Endothelial cell of umbilical vein (primary cell): ENCODE data around the gene CYTH2. TPM values are rescaled to one million over a fixed set of nuclear protein-coding genes. Genes with fewer than 3 reads are reported as not detected.

ENCODE experiments used
- BruUV-seq: library from RNA; stranded (reverse); fragments of 400-500 nt; replicated peaks from 2 replicates; lab custom pipeline; 2021; lab: Mats Ljungman, UMichigan
- CTCF ChIA-PET: fragments of 300-600, 350-600 bp; sonication (Branson Sonifier 250); formaldehyde crosslinking; loops from one replicate; lab custom pipeline; 2021; ENCODE audit warnings: antibody characterized with exemption, inconsistent platforms; lab: Charles Lee
- POLR2A ChIA-PET: fragments of 300-600, 350-600 bp; sonication (Branson Sonifier 250); formaldehyde crosslinking; loops from one replicate; lab custom pipeline; 2021; ENCODE audit warnings: antibody characterized with exemption, inconsistent platforms; lab: Charles Lee
- DNase-seq: peaks from one replicate; pipeline ENCODE4 v3.0.0-alpha.2; 2011; ENCODE audit warnings: low read depth, low spot score
- FAIRE-seq: peaks from 2 replicates; lab custom pipeline; 2011; peaks lifted over from hg19 to GRCh38; lab: Jason Lieb, UNC
- H2AFZ ChIP-seq: 2 replicates; pipeline ENCODE4 v1.6.0; 2012; ENCODE audit warnings: low read depth, low read length, control low read depth, inconsistent platforms
- H3K27ac ChIP-seq: 2 replicates; pipeline ENCODE4 v1.5.1; 2011; ENCODE audit warnings: low read depth, mild to moderate bottlenecking, control low read depth, low read length, moderate library complexity; ENCODE audit not compliant: insufficient read depth
- H3K27me3 ChIP-seq, 2 experiments: 2 replicates each; pipeline versions ENCODE4 v1.6.0 to v1.6.1; 2011; ENCODE audit warnings: low read length in 2 of 2, mixed read lengths in 1 of 2; ENCODE audit not compliant: control insufficient read depth in 2 of 2, insufficient read depth in 2 of 2
- H3K36me3 ChIP-seq, 2 experiments: 2 replicates in 1 of 2; 3 replicates in 1 of 2; pipeline ENCODE4 v1.5.1; 2011; ENCODE audit warnings: low read length in 2 of 2, mild to moderate bottlenecking in 1 of 2, moderate library complexity in 1 of 2; ENCODE audit not compliant: control insufficient read depth in 2 of 2, insufficient read depth in 2 of 2; ENCODE audit errors: extremely low read depth in 1 of 2
- H3K4me1 ChIP-seq: 3 replicates; pipeline ENCODE4 v1.5.1; 2011; ENCODE audit warnings: mild to moderate bottlenecking, low read length; ENCODE audit not compliant: control insufficient read depth, insufficient read depth; ENCODE audit errors: extremely low read depth
- H3K4me2 ChIP-seq: 2 replicates; pipeline ENCODE4 v1.6.1; 2011; ENCODE audit warnings: low read length, control low read depth, mixed read lengths; ENCODE audit not compliant: insufficient read depth
- H3K4me3 ChIP-seq, 3 experiments: fragments of 200-600 bp in 1 of 3; sonication (generic), shearing (Covaris generic) in 1 of 3; replicated peaks in 1 of 3; 2 replicates each; pipeline ENCODE4 v1.5.1; 2011 to 2016; ENCODE audit warnings: control low read depth in 3 of 3, low read length in 3 of 3, mild to moderate bottlenecking in 2 of 3, inconsistent platforms in 1 of 3, low read depth in 1 of 3, moderate library complexity in 1 of 3; ENCODE audit not compliant: insufficient read depth in 1 of 3
- H3K79me2 ChIP-seq: 2 replicates; pipeline ENCODE4 v1.6.0; 2012; ENCODE audit warnings: low read length, inconsistent platforms; ENCODE audit not compliant: control insufficient read depth, insufficient read depth
- H3K9ac ChIP-seq: replicated peaks from 2 replicates; pipeline ENCODE3; 2011; ENCODE audit warnings: low read length, control low read depth; ENCODE audit not compliant: insufficient read depth; ENCODE audit errors: extremely low read depth
- H3K9me1 ChIP-seq: replicated peaks from 3 replicates; pipeline ENCODE4 v1.6.0; 2011; ENCODE audit warnings: mild to moderate bottlenecking, low read length; ENCODE audit not compliant: control insufficient read depth, insufficient read depth; ENCODE audit errors: extremely low read depth
- H3K9me3 ChIP-seq: replicated peaks from 2 replicates; pipeline ENCODE4 v1.5.1; 2012; ENCODE audit warnings: low read length, inconsistent platforms; ENCODE audit not compliant: control insufficient read depth, insufficient read depth
- H4K20me1 ChIP-seq: replicated peaks from 2 replicates; pipeline ENCODE3; 2011; ENCODE audit warnings: mild to moderate bottlenecking, low read length; ENCODE audit not compliant: control insufficient read depth, insufficient read depth; ENCODE audit errors: extremely low read depth
- EZH2 ChIP-seq: IDR thresholded peaks from 2 replicates; pipeline ENCODE4 v1.6.1; 2012; ENCODE audit warnings: borderline replicate concordance, low read depth, mild to moderate bottlenecking, moderate library complexity, low read length, inconsistent platforms; ENCODE audit not compliant: severe bottlenecking
- GATA2 ChIP-seq: IDR thresholded peaks from 2 replicates; pipeline ENCODE4 v1.7.0; 2011; ENCODE audit warnings: low read depth, mild to moderate bottlenecking, moderate library complexity, mixed read lengths, low read length; ENCODE audit not compliant: insufficient read length, insufficient read depth
- MAX ChIP-seq: IDR thresholded peaks from 2 replicates; pipeline ENCODE4 v1.6.1; 2011; ENCODE audit not compliant: insufficient read depth, insufficient read length
- MYC ChIP-seq: IDR thresholded peaks from one replicate; pipeline ENCODE4 v1.6.1; 2011; ENCODE audit warnings: mild to moderate bottlenecking, low read depth, low read length
- POLR2A ChIP-seq: IDR thresholded peaks from 2 replicates; pipeline ENCODE4 v1.6.1; 2012; ENCODE audit warnings: low read depth, mild to moderate bottlenecking, control low read depth, low read length
- POLR2AphosphoS5 ChIP-seq: IDR thresholded peaks from 2 replicates; pipeline ENCODE4 v1.6.1; 2012; ENCODE audit warnings: low read depth, mild to moderate bottlenecking, control low read depth, low read length, moderate library complexity; ENCODE audit not compliant: insufficient read depth
- dilution Hi-C: fragments of 300-500 bp; cut with MboI; formaldehyde crosslinking; loops from one replicate; pipeline ENCODE4 v1.15.0; 2019; ENCODE audit warnings: low sequenced_read_pairs; ENCODE audit not compliant: extremely low pct_ligation_motif_present
- intact Hi-C: fragments of 100-400 bp; cut with micrococcal nuclease; formaldehyde crosslinking; loops from one replicate; pipeline ENCODE4 v1.10.0; 2022
- polyA plus RNA-seq, 4 experiments: library from polyadenylated mRNA; depleted of rRNA in 3 of 4; stranded (reverse) in 3 of 4; unstranded in 1 of 4; fragments of >200 nt; gene quantifications; 2 replicates each; pipeline versions ENCODE4 v1.2.1 to v1.2.3, GENCODE V29; 2011 to 2012; ENCODE audit warnings: missing spikeins in 1 of 4
- total RNA-seq: library from RNA; stranded (reverse); gene quantifications from 2 replicates; pipeline ENCODE4 v1.2.3, GENCODE V29; 2021

The CYTH2 gene
- total and polyA plus RNA-seq, 2 donors (not counting 3 experiments of a cell fraction or from before 2014, with no cell fraction given) = 98.4 to 119 TPM

GRCh38 chr19:48445606-48446481 is 23.3 kb upstream of the CYTH2 start, which contains the start of gene GRWD1:
Gene GRWD1, plus strand, starts transcription at chr19:48445983. Its CDS starts 23 bp downstream, at chr19:48446006.
- Histone ChIP-seq H4K20me1 (no peaks in the 10 kb centered on the region), H3K27me3 (peaks cover 7 to 19% of the 10 kb centered on the region in 2 experiments), H3K4me1 (peaks cover 17% of the 10 kb centered on the region), H3K4me3 (peak within 1 kb of the TSS; percentile 85 to 97 (median 86)), H3K36me3 (peaks cover 0 to 17% of the 10 kb centered on the region in 2 experiments), H3K4me2 (peak within 1 kb of the TSS; percentile 93), H3K9me3 (no peaks in the 10 kb centered on the region), H3K79me2 (peaks cover 12% of the 10 kb centered on the region), H3K9ac (peak within 1 kb of the TSS; percentile 85), H2AFZ (peak within 1 kb of the TSS; percentile 56), H3K9me1 (no peaks in the 10 kb centered on the region), H3K27ac (peak within 1 kb of the TSS; percentile 52)
- ChIA-PET CTCF (interaction anchor here (0.7 to 2.4 kb wide), 24 partner anchors 11 to 143 kb away, joined by 3 to 52 read pairs (median 4); partner anchors contain the start of genes GRIN2D, KDELR1, SYNGR4 and TMEM143), POLR2A (interaction anchor here (0.6 to 1.0 kb wide), 2 partner anchors 24 to 45 kb away, joined by 3 to 5 read pairs; no protein-coding TSS in a partner anchor)
- intact Hi-C loops = loop anchor here (1.0 to 5.0 kb wide), 9 partner anchors 22 to 179 kb away; partner anchors contain the start of genes CYTH2, KDELR1 and SYNGR4
- TF ChIP-seq POLR2AphosphoS5 (peak; percentile 36), POLR2A (peak; percentile 71), GATA2 (no peak), EZH2 (no peak), MAX (peak; percentile 93), MYC (peak; percentile 68)
- FAIRE-seq = peak; percentile 100
- peak; percentile 97 for DNase-seq
- dilution Hi-C loops = no loop called here
- BruUV-seq = TSS peak; percentile 64
